PC-3 (cell line): ENCODE measurements around the gene AHDC1. TPM values are rescaled to one million over a fixed set of nuclear protein-coding genes. Genes with fewer than 3 reads are reported as not detected.

Experiments used
- ATAC-seq: fragments of 200-7000 bp; cut with Tn5 transposase; 2 replicates; pipeline ENCODE4 v1.9.1; 2020; ENCODE audit warnings: mild to moderate bottlenecking, moderate library complexity
- BruUV-seq: library from RNA; stranded (reverse); fragments of 400-500 nt; replicated peaks from 2 replicates; lab custom pipeline; 2021; lab: Mats Ljungman, UMichigan
- CTCF ChIA-PET: fragments of 300-600 bp; sonication (Branson Sonifier 250); formaldehyde crosslinking; loops from one replicate; lab custom pipeline; 2022; ENCODE audit warnings: antibody characterized with exemption; lab: Charles Lee
- POLR2A ChIA-PET: fragments of 300-600 bp; sonication (Branson Sonifier 250); formaldehyde crosslinking; loops from one replicate; lab custom pipeline; 2022; ENCODE audit warnings: antibody characterized with exemption; ENCODE audit not compliant: unreplicated experiment; lab: Charles Lee
- DNase-seq: peaks from one replicate; pipeline ENCODE4 v3.0.0-alpha.2; 2015
- H2AFZ ChIP-seq: fragments of 300-600 bp; sonication (generic); 2 replicates; pipeline ENCODE4 v1.6.0; 2016; ENCODE audit warnings: antibody characterized with exemption, low read length
- H3F3A ChIP-seq: fragments of 300-600 bp; sonication (generic); one replicate; pipeline ENCODE4 v1.6.0; 2017; ENCODE audit warnings: antibody characterized with exemption, low read length, control low read depth, mild to moderate bottlenecking; ENCODE audit not compliant: unreplicated experiment
- H3K27ac ChIP-seq: fragments of 300-600 bp; sonication (generic); 2 replicates; pipeline ENCODE4 v1.5.1; 2016; ENCODE audit warnings: mild to moderate bottlenecking, low read length
- H3K27me3 ChIP-seq: fragments of 300-600 bp; sonication (generic); 2 replicates; pipeline ENCODE4 v1.6.1; 2016; ENCODE audit warnings: low read length, mixed read lengths
- H3K36me3 ChIP-seq: fragments of 300-600 bp; sonication (generic); 2 replicates; pipeline ENCODE4 v1.6.1; 2016; ENCODE audit warnings: low read depth, mixed run types, low read length, mixed read lengths
- H3K4me1 ChIP-seq: fragments of 300-600 bp; sonication (generic); 2 replicates; pipeline ENCODE4 v1.5.1; 2016; ENCODE audit warnings: low read length; ENCODE audit not compliant: insufficient read depth
- H3K4me2 ChIP-seq: fragments of 300-600 bp; sonication (generic); 2 replicates; pipeline ENCODE4 v1.6.0; 2016; ENCODE audit warnings: low read length
- H3K4me3 ChIP-seq: fragments of 300-600 bp; sonication (generic); 2 replicates; pipeline ENCODE4 v1.5.1; 2016; ENCODE audit warnings: mild to moderate bottlenecking, low read length, mixed read lengths
- H3K79me2 ChIP-seq: fragments of 300-600 bp; sonication (generic); 2 replicates; pipeline ENCODE4 v1.6.1; 2017; ENCODE audit warnings: low read length, mixed read lengths
- H3K9ac ChIP-seq: fragments of 300-600 bp; sonication (generic); 2 replicates; pipeline ENCODE4 v1.6.0; 2016; ENCODE audit warnings: mild to moderate bottlenecking, low read length
- H3K9me2 ChIP-seq: fragments of 300-600 bp; sonication (generic); replicated peaks from 2 replicates; pipeline ENCODE4 v1.6.1; 2016; ENCODE audit warnings: mixed run types, low read length, mixed read lengths
- H3K9me3 ChIP-seq: fragments of 300-600 bp; sonication (generic); 2 replicates; pipeline ENCODE4 v1.6.1; 2016; ENCODE audit warnings: low read length, mixed read lengths
- H4K20me1 ChIP-seq: fragments of 300-600 bp; sonication (generic); 2 replicates; pipeline ENCODE4 v1.6.1; 2016; ENCODE audit warnings: low read length, mixed read lengths
- CTCF ChIP-seq: fragments of 300-600 bp; sonication (generic); conservative IDR thresholded peaks from 2 replicates; pipeline ENCODE4 v1.5.1; 2017; ENCODE audit warnings: antibody characterized with exemption, low read depth, mild to moderate bottlenecking, low read length
- EZH2 ChIP-seq: fragments of 300-600 bp; sonication (generic); IDR thresholded peaks from one replicate; pipeline ENCODE4 v1.6.1; 2017; ENCODE audit warnings: antibody characterized with exemption, mild to moderate bottlenecking, low read length; ENCODE audit not compliant: unreplicated experiment
- EZH2phosphoT487 ChIP-seq: fragments of 300-600 bp; sonication (generic); IDR thresholded peaks from 2 replicates; pipeline ENCODE4 v1.6.1; 2018; ENCODE audit warnings: mild to moderate bottlenecking, antibody characterized with exemption, low read length, borderline replicate concordance
- intact Hi-C: fragments of 100-400 bp; cut with micrococcal nuclease; formaldehyde crosslinking; loops from 2 replicates; pipeline ENCODE4 v1.9.0; 2023
- total RNA-seq: library from RNA; depleted of rRNA; stranded (reverse); fragments of >200 nt; gene quantifications from 2 replicates; pipeline ENCODE4 v1.2.3, GENCODE V29; 2014

AHDC1 gene
- total RNA-seq, 1 experiment from 2014 or later: 15.2 TPM

- no peak for ATAC-seq
- intact Hi-C loops: no loop called here
- Histone ChIP-seq H3K9me3 (no peaks in the 10 kb centered on the region), H3K27me3 (no peaks in the 10 kb centered on the region), H3K27ac (no peak overlapping the region), H3K4me1 (peaks cover 8% of the 10 kb centered on the region), H3K9me2 (no peaks in the 10 kb centered on the region), H3K4me2 (no peak overlapping the region), H3K4me3 (no peak overlapping the region), H4K20me1 (no peaks in the 10 kb centered on the region), H3F3A (no peaks in the 10 kb centered on the region), H3K9ac (no peak overlapping the region), H3K36me3 (no peaks in the 10 kb centered on the region), H3K79me2 (no peaks in the 10 kb centered on the region), H2AFZ (no peak overlapping the region)
- no peak for TF ChIP-seq CTCF
- DNase-seq: no peak
- POLR2A ChIA-PET: no interaction called here
- CTCF ChIA-PET: no interaction called here
- no TSS peak for BruUV-seq
These were observed 44.8 kb upstream of the AHDC1 start for GRCh38 chr1:27648602-27649305.

GRCh38 chr1:27647328-27647727, 43.4 kb upstream of the AHDC1 start:
- DNase-seq (no peak), ATAC-seq (no peak)
- no peak overlapping the region for H2AFZ ChIP-seq
- ChIA-PET CTCF (no interaction called here), POLR2A (no interaction called here)
- BruUV-seq: no TSS peak
- H3K9me3 ChIP-seq: no peaks in the 10 kb centered on the region
- H3K4me3 ChIP-seq: no peak overlapping the region
- H3K79me2 ChIP-seq: no peaks in the 10 kb centered on the region
- no peaks in the 10 kb centered on the region for H3F3A ChIP-seq
- H3K36me3 ChIP-seq: no peaks in the 10 kb centered on the region
- no peak overlapping the region for H3K9ac ChIP-seq
- no peaks in the 10 kb centered on the region for H3K9me2 ChIP-seq
- intact Hi-C loops: no loop called here
- peaks cover 8% of the 10 kb centered on the region for H3K4me1 ChIP-seq
- TF ChIP-seq CTCF: no peak
- TF ChIP-seq EZH2phosphoT487: no peak
- no peak for TF ChIP-seq EZH2
- no peak overlapping the region for H3K27ac ChIP-seq
- H3K4me2 ChIP-seq: no peak overlapping the region
- no peaks in the 10 kb centered on the region for H4K20me1 ChIP-seq
- no peaks in the 10 kb centered on the region for H3K27me3 ChIP-seq

DNA sequence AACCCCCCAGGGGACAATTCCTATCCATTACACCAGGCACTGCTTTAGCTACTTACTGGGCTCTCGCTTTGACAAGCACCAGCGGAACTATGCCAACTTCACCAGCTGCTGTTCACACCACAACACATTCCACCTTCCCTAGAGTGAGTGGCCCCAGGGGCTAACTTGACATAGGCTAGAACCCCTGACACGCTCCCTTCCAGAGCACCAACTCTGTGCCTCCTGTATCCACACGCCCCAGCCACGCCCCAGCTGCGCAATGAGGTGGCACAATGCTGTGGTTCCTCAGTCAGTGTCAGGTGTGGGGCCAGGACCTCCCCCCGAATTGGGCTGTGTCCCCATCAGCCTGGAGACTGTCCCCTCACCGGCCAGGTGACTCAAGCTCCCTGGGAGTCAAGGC, 42.7 kb upstream of the AHDC1 start:
- Histone ChIP-seq H3K9ac (no peak overlapping the region), H3K27me3 (no peaks in the 10 kb centered on the region), H3K9me3 (no peaks in the 10 kb centered on the region), H3K4me2 (no peak overlapping the region), H3K79me2 (no peaks in the 10 kb centered on the region), H4K20me1 (no peaks in the 10 kb centered on the region), H3K9me2 (no peaks in the 10 kb centered on the region), H2AFZ (no peak overlapping the region), H3K4me1 (peaks cover 8% of the 10 kb centered on the region), H3K36me3 (no peaks in the 10 kb centered on the region), H3F3A (no peaks in the 10 kb centered on the region), H3K4me3 (no peak overlapping the region), H3K27ac (no peak overlapping the region)
- no TSS peak for BruUV-seq
- TF ChIP-seq EZH2: no peak
- TF ChIP-seq EZH2phosphoT487: no peak
- TF ChIP-seq CTCF: no peak
- intact Hi-C loops: no loop called here
- ChIA-PET CTCF (no interaction called here), POLR2A (no interaction called here)
- DNase-seq (no peak), ATAC-seq (no peak)
